SW 1271 (cell line): ENCODE data around the gene MYO3B.

ENCODE experiments used
- DNase-seq, 2 experiments: peaks; one replicate each; lab custom pipeline; 2025; lab: John Stamatoyannopoulos, UW

The MYO3B gene

GRCh38 chr2:170371231-170371998, 193.5 kb downstream of the MYO3B start:
- DNase-seq, result no peak

GRCh38 chr2:170375192-170375591, 197.2 kb downstream of the MYO3B start:
- no peak for DNase-seq

- no peak for DNase-seq
Measured at GRCh38 chr2:170377500-170378207, 199.7 kb downstream of the MYO3B start.

GRCh38 chr2:170380267-170380666, 202.3 kb downstream of the MYO3B start:
- DNase-seq, result no peak

- no peak for DNase-seq
Measured at GRCh38 chr2:170381678-170382077, 203.7 kb downstream of the MYO3B start.

- no peak for DNase-seq
Measured at GRCh38 chr2:170386554-170386953, 208.6 kb downstream of the MYO3B start.

- DNase-seq, result no peak
Measured at GRCh38 chr2:170391018-170391417, 213.1 kb downstream of the MYO3B start.

- DNase-seq, result no peak
Measured at GRCh38 chr2:170391697-170392096, 213.8 kb downstream of the MYO3B start.

- no peak for DNase-seq
Measured at GRCh38 chr2:170393861-170394498, 216.0 kb downstream of the MYO3B start.

- no peak for DNase-seq
Measured at GRCh38 chr2:170394641-170395387, 216.9 kb downstream of the MYO3B start.

GRCh38 chr2:170396799-170397459, 219.0 kb downstream of the MYO3B start:
- DNase-seq, result peak in 1 of 2 experiments; percentile 38

GRCh38 chr2:170401187-170401586, 223.2 kb downstream of the MYO3B start:
- DNase-seq, result no peak

GRCh38 chr2:170404846-170405245, 226.9 kb downstream of the MYO3B start:
- no peak for DNase-seq

GRCh38 chr2:170405326-170405725, 227.4 kb downstream of the MYO3B start:
- DNase-seq, result no peak

- no peak for DNase-seq
Measured at GRCh38 chr2:170408461-170409163, 230.7 kb downstream of the MYO3B start.

GRCh38 chr2:170409164-170409535, 231.2 kb downstream of the MYO3B start:
- peak; percentile 5 to 53 for DNase-seq

GRCh38 chr2:170411660-170412059, 233.7 kb downstream of the MYO3B start:
- no peak for DNase-seq

- DNase-seq, result no peak
Measured at GRCh38 chr2:170420961-170421687, 243.2 kb downstream of the MYO3B start.

- no peak for DNase-seq
Measured at GRCh38 chr2:170423919-170424318, 246.0 kb downstream of the MYO3B start.

GRCh38 chr2:170425281-170425751, 247.4 kb downstream of the MYO3B start:
- DNase-seq, result no peak
